ENCODE measurements around the gene KBTBD4. TPM values are rescaled to one million over a fixed set of nuclear protein-coding genes. Genes with fewer than 3 reads are reported as not detected.
A peak's percentile ranks its signal among the peaks of the same experiment; 100 is the strongest.
"Not testable (repeated sequence)": the region's sequence is repeated elsewhere in the genome, so short reads cannot be mapped to it uniquely, and the experiment has no call there.

The KBTBD4 gene
- total RNA-seq, 3 donors from 2014 or later (not counting 1 experiment from before 2014, with no cell fraction given), result 17.7 to 24.1 (median 20.9) TPM

DNA sequence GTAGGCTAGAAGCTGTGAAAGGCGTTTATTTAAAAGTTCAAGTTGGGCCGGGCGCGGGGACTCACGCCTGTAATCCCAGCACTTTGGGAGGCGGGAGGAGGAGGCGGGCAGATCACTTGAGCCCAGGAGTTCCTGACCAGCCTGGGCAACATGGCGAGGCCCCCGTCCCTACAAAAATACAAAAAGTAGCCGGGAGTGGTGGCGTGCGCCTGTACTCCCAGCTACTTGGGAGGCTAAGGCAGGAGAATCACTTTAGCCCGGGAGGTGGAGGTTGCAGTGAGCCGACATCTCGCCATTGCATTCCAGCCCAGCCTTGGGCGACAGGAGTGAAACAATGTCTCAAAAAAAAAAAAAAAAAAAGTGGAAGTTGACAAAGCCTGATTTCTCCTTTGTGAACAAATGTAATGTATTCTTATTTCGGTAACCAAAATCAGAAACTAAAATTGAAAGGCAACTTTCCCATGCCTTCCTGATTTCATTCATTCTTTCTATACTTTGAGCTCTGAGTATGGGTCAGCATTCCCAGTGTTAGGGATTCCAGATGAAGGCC is 12.5 kb downstream of the KBTBD4 start:
- H3K4me3 ChIP-seq (ENCODE audit: low read length), result peak overlapping the region; percentile 93
- H3K4me1 Mint-ChIP-seq, result peaks cover 10 to 20% of the 10 kb centered on the region in 2 donors
- peak overlapping the region in 1 of 2 donors; percentile 91 for H3K27ac Mint-ChIP-seq
- peaks cover 19% of the 10 kb centered on the region for H3K4me1 ChIP-seq (ENCODE audit: control insufficient read depth, insufficient read depth, low read length)
- no peak for TF ChIP-seq CTCF (IDR thresholded peaks at IDR 0.05)
- no peaks in the 10 kb centered on the region for H3K36me3 Mint-ChIP-seq
- H3K4me3 Mint-ChIP-seq, result peak overlapping the region; percentile 83
- H3K27me3 Mint-ChIP-seq (ENCODE audit: low read depth in 2 of 2), result no peaks in the 10 kb centered on the region
- DNase-seq (no peak), ATAC-seq (no peak)
- H3K27me3 ChIP-seq (ENCODE audit: control insufficient read depth, insufficient read depth, low read length), result no peaks in the 10 kb centered on the region
- no peaks in the 10 kb centered on the region for H3K9me3 ChIP-seq (ENCODE audit: control insufficient read depth, insufficient read depth, low read length)
- no peaks in the 10 kb centered on the region for H3K9me3 Mint-ChIP-seq
- H3K27ac ChIP-seq (ENCODE audit: low read length), result no peak overlapping the region
- intact Hi-C loops (cut with micrococcal nuclease), result no loop called here
- H3K36me3 ChIP-seq (ENCODE audit: control insufficient read depth, insufficient read depth, low read length), result peaks cover 12% of the 10 kb centered on the region
- WGBS (ENCODE audit: insufficient coverage), result 16% methylated on average over 17 of the region's 17 CpGs

DNA sequence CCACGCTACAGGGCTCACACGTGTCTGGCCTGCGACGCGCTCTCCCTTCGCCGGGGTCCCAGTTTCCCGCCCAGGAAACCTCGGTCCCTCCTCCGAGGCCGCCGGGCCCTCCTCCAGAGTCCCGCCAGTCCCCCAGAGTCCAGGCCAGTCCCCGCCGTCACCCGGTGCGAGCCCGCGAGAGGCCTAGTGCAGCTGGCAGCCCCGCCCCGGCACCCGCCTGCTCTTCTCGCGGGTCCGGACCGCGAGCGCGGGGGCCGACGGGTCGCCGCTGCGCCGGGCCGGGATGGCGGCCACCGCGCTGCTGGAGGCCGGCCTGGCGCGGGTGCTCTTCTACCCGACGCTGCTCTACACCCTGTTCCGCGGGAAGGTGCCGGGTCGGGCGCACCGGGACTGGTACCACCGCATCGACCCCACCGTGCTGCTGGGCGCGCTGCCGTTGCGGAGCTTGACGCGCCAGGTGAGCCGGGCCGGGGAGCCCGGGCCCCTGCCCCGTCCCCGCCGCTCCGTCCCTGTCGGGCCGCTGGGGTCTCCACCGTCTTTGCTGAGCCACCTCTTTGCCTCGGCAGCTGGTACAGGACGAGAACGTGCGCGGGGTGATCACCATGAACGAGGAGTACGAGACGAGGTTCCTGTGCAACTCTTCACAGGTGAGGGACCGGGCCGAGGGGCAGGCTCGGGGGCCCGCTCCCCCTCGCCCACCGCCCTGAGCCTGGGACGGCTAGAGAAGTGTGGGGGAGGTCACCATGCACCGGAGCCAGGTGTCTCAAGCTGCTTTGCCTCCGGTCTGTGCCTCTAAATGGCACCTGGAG is 13.2 kb downstream of the KBTBD4 start, which contains the start of gene PTPMT1:
TSS of gene PTPMT1 (plus strand) at position 260 of the 809 bp plus-strand sequence. CDS start at position 284, 24 bp downstream.
- DNase-seq (peak; percentile 60 to 76), ATAC-seq (peak; percentile 93 to 95 (median 94))
- Histone ChIP-seq H3K4me3 (ENCODE audit: low read length) (peak within 1 kb of the TSS; percentile 93), H3K36me3 (ENCODE audit: control insufficient read depth, insufficient read depth, low read length) (peaks cover 8% of the 10 kb centered on the region), H3K27me3 (ENCODE audit: control insufficient read depth, insufficient read depth, low read length) (no peaks in the 10 kb centered on the region), H3K9me3 (ENCODE audit: control insufficient read depth, insufficient read depth, low read length) (no peaks in the 10 kb centered on the region), H3K4me1 (ENCODE audit: control insufficient read depth, insufficient read depth, low read length) (peaks cover 19% of the 10 kb centered on the region), H3K27ac (ENCODE audit: low read length) (peak within 1 kb of the TSS; percentile 88)
- peak within 1 kb of the TSS; percentile 83 for H3K4me3 Mint-ChIP-seq
- TF ChIP-seq CTCF (IDR thresholded peaks at IDR 0.05), result no peak
- H3K27ac Mint-ChIP-seq, result peak within 1 kb of the TSS in 1 of 2 donors; percentile 91
- intact Hi-C loops (cut with micrococcal nuclease), result no loop called here
- H3K36me3 Mint-ChIP-seq, result no peaks in the 10 kb centered on the region
- no peaks in the 10 kb centered on the region for H3K27me3 Mint-ChIP-seq (ENCODE audit: low read depth in 2 of 2)
- under 1% methylated on average over 86 of the region's 86 CpGs for WGBS (ENCODE audit: insufficient coverage)
- H3K4me1 Mint-ChIP-seq, result peaks cover 10 to 19% of the 10 kb centered on the region in 2 donors
- no peaks in the 10 kb centered on the region for H3K9me3 Mint-ChIP-seq

GRCh38 chr11:47564933-47565339 is 13.8 kb downstream of the KBTBD4 start:
- H3K4me3 Mint-ChIP-seq, result peak overlapping the region; percentile 78
- H3K4me1 ChIP-seq (ENCODE audit: control insufficient read depth, insufficient read depth, low read length), result peaks cover 19% of the 10 kb centered on the region
- DNase-seq (no peak), ATAC-seq (peak in 2 of 3 donors; percentile 3 to 10)
- peak overlapping the region in 1 of 2 donors; percentile 91 for H3K27ac Mint-ChIP-seq
- no peaks in the 10 kb centered on the region for H3K27me3 Mint-ChIP-seq (ENCODE audit: low read depth in 2 of 2)
- WGBS (ENCODE audit: insufficient coverage), result 11% methylated on average over 10 of the region's 11 CpGs
- intact Hi-C loops (cut with micrococcal nuclease), result no loop called here
- no peaks in the 10 kb centered on the region for H3K36me3 Mint-ChIP-seq
- H3K27ac ChIP-seq (ENCODE audit: low read length), result peak overlapping the region; percentile 88
- H3K27me3 ChIP-seq (ENCODE audit: control insufficient read depth, insufficient read depth, low read length), result no peaks in the 10 kb centered on the region
- H3K4me3 ChIP-seq (ENCODE audit: low read length), result peak overlapping the region; percentile 93
- no peaks in the 10 kb centered on the region for H3K9me3 Mint-ChIP-seq
- H3K4me1 Mint-ChIP-seq, result peaks cover 10 to 19% of the 10 kb centered on the region in 2 donors
- TF ChIP-seq CTCF (IDR thresholded peaks at IDR 0.05), result no peak
- H3K36me3 ChIP-seq (ENCODE audit: control insufficient read depth, insufficient read depth, low read length), result peaks cover 3% of the 10 kb centered on the region
- no peaks in the 10 kb centered on the region for H3K9me3 ChIP-seq (ENCODE audit: control insufficient read depth, insufficient read depth, low read length)

- H3K36me3 Mint-ChIP-seq; H3K9me3 ChIP-seq (ENCODE audit: control insufficient read depth, insufficient read depth, low read length); intact Hi-C loops (cut with micrococcal nuclease); H3K27me3 ChIP-seq (ENCODE audit: control insufficient read depth, insufficient read depth, low read length); H3K4me3 ChIP-seq (ENCODE audit: low read length); ATAC-seq; H3K36me3 ChIP-seq (ENCODE audit: control insufficient read depth, insufficient read depth, low read length); H3K27ac ChIP-seq (ENCODE audit: low read length); H3K4me3 Mint-ChIP-seq; H3K9me3 Mint-ChIP-seq; H3K27me3 Mint-ChIP-seq (ENCODE audit: low read depth in 2 of 2); DNase-seq: not testable (repeated sequence)
- H3K27ac Mint-ChIP-seq, result peak overlapping the region in 1 of 2 donors; percentile 91
- 95% methylated on average over 10 of the region's 10 CpGs for WGBS (ENCODE audit: insufficient coverage)
- peaks cover 19% of the 10 kb centered on the region for H3K4me1 ChIP-seq (ENCODE audit: control insufficient read depth, insufficient read depth, low read length)
- H3K4me1 Mint-ChIP-seq, result peaks cover 10 to 19% of the 10 kb centered on the region in 2 donors
These were observed 14.4 kb downstream of the KBTBD4 start for GRCh38 chr11:47564366-47564765.

DNA sequence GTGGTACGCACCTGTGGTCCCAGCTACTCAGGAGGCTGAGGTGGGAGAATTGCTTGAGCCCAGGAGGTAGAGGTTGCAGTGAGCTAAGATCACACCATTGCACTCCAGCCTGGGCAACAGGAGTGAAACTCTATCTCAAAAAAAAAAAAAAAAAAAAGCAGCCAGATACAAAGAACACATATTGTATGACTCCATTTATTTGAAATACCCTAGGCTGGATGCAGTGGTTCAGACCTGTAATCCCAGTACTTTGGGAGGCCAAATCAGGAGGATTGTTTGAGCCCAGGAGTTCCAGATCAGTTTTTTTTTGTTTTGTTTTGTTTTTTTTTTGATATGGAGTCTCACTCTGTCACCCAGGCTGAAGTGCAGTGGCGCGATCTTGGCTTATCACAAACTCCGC is 16.4 kb downstream of the KBTBD4 start:
- peaks cover 10 to 19% of the 10 kb centered on the region in 2 donors for H3K4me1 Mint-ChIP-seq
- H3K4me3 ChIP-seq (ENCODE audit: low read length); H3K9me3 ChIP-seq (ENCODE audit: control insufficient read depth, insufficient read depth, low read length); H3K27ac ChIP-seq (ENCODE audit: low read length); H3K9me3 Mint-ChIP-seq; intact Hi-C loops (cut with micrococcal nuclease); DNase-seq; H3K27me3 ChIP-seq (ENCODE audit: control insufficient read depth, insufficient read depth, low read length); H3K4me3 Mint-ChIP-seq; H3K27me3 Mint-ChIP-seq (ENCODE audit: low read depth in 2 of 2); H3K36me3 Mint-ChIP-seq; H3K27ac Mint-ChIP-seq; ATAC-seq; H3K36me3 ChIP-seq (ENCODE audit: control insufficient read depth, insufficient read depth, low read length): not testable (repeated sequence)
- 94% methylated on average over 4 of the region's 4 CpGs for whole genome bisulfite sequencing (ENCODE audit: insufficient coverage)
- H3K4me1 ChIP-seq (ENCODE audit: control insufficient read depth, insufficient read depth, low read length), result peaks cover 19% of the 10 kb centered on the region
